Pancreas (tissue), 10 donors: Measurements from ENCODE around the gene PKNOX2. TPM values are rescaled to one million over a fixed set of nuclear protein-coding genes. Genes with fewer than 3 reads are reported as not detected.

Source experiments
- ATAC-seq, 4 donors: fragments of 200-7000 bp; cut with Tn5 transposase; one replicate each; pipeline versions ENCODE4 v1.8.0 to v1.9.1; 2020; ENCODE audit warnings: mild to moderate bottlenecking in 4 of 4, moderate library complexity in 4 of 4
- DNase-seq, 6 donors: peaks; one replicate each; pipeline ENCODE4 v3.0.0-alpha.2; 2020
- FAIRE-seq: peaks from 2 replicates; lab custom pipeline; 2012; peaks lifted over from hg19 to GRCh38; lab: Jason Lieb, UNC
- H3K27ac ChIP-seq, 4 donors: fragments of 200-600 bp; sonication (generic); 1 replicate in 3 of 4; 2 replicates in 1 of 4; pipeline versions ENCODE4 v1.5.0 to v1.8.0; 2020
- H3K27me3 ChIP-seq, 4 donors: fragments of 200-600 bp; one replicate each; pipeline ENCODE4 v1.8.0; 2021
- H3K36me3 ChIP-seq, 3 donors: fragments of 200-600 bp; sonication (generic) in 1 of 3; one replicate each; pipeline versions ENCODE4 v1.5.0 to v1.8.0; 2020 to 2021
- H3K4me1 ChIP-seq, 3 donors: fragments of 200-600 bp; one replicate each; pipeline ENCODE4 v1.8.0; 2021
- H3K4me3 ChIP-seq, 4 donors: fragments of 200-600 bp; sonication (generic) in 2 of 4; one replicate each; pipeline versions ENCODE4 v1.5.0 to v1.8.0; 2020 to 2021
- H3K9me3 ChIP-seq, 4 donors: fragments of 200-600 bp; one replicate each; pipeline ENCODE4 v1.8.0; 2021
- WGBS, 2 donors: extraction: QIAGEN DNeasy Blood & Tissue Kit; methylation state at CpG; one replicate each; pipeline ENCODE4 v1.1.7; 2013; 5-methylcytosine and 5-hydroxymethylcytosine counted together
- intact Hi-C, 3 donors: fragments of 100-400 bp; cut with DNase I; formaldehyde crosslinking; loops; one replicate each; pipeline versions ENCODE4 v1.11.1 to v1.14.2; 2022
- polyA plus RNA-seq, 2 donors: library from polyadenylated mRNA; stranded (reverse); fragments of 200-250 nt; gene quantifications; one replicate each; pipeline ENCODE4 v1.2.3, GENCODE V29; 2013
- total RNA-seq, 6 donors: library from RNA; stranded (reverse); fragmentation: NEBNext Ultra II Directional in 4 of 6; extraction: Animal tissue kit (Norgen Biotek cat#: 25700) in 4 of 6; gene quantifications; one replicate each; pipeline versions ENCODE4 v1.2.1 to v1.2.4, GENCODE V29; 2021 to 2023
- TF ChIP-seq, protein P1 (sequence below), 4 donors: fragments of 200-600 bp; sonication (generic) in 3 of 4; IDR thresholded peaks; one replicate each; pipeline versions ENCODE4 v1.5.0 to v1.8.0; 2021; ENCODE audit warnings: antibody characterized with exemption in 4 of 4
- donor health status: healthy with polysubstance abuse.
- donor health status: DM: no; HTN: no; CAD: no; lungs with moderate emphysema.
- donor health status: DM: no; HTN: no; CAD: no.
- donor health status: control.
- donor health status: control.
- donor health status: Bipolar disorder and iron deficiency.
- donor health status: DM: yes; HTN: yes; CAD: no.
- donor health status: DM: no; HTN: no; CAD: no.
- donor health status: DM: no; HTN: no; CAD: no.
- donor health status: DM: yes; HTN: yes; CAD: no.

Gene PKNOX2
- total and polyA plus RNA-seq, 8 donors: 3.4 to 8.1 (median 5.8) TPM

DNA sequence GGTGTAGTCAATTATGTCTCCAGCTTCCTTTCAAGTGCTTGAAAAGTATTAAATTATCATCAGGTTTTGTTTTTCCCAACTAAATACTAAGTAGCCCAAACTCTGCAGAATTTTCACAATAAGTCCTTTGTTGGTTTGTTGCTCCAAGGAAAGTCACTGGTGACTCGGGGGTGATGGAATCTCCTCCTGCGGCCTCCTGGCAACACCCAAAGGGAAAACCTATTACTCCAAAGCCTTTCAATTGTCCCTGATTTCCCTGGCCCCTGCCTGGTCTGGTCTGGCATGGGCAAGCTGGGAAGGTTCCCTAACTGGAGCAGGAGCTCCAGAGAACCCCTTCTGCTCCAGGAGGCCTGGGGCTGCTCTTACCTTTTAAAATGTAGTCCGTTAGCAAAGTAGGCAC is 283.6 kb downstream of the PKNOX2 start:
- no peak overlapping the region for H3K27ac ChIP-seq
- WGBS, 2 donors: 70 to 77% methylated on average over 3 of the region's 3 CpGs

DNA sequence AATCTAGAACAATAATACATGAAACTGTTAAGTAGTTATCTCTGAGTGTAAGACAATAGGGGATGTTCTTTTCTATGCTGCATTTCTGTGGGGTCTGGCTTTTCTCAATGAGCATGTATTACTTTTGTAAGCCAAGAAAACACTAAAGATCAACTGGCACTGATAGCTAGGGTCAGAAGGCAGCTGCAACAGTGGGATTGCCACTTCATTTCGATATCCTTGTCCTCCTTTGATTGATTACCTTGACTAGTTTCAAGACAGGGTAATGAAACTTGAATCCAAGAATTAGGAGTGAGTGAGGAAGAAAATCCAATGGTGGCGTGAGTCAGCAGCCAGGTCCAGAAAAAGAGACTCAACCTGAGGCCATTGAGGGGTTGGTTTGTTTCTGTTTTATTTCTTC is 285.0 kb downstream of the PKNOX2 start:
- TF ChIP-seq, protein P1, sequence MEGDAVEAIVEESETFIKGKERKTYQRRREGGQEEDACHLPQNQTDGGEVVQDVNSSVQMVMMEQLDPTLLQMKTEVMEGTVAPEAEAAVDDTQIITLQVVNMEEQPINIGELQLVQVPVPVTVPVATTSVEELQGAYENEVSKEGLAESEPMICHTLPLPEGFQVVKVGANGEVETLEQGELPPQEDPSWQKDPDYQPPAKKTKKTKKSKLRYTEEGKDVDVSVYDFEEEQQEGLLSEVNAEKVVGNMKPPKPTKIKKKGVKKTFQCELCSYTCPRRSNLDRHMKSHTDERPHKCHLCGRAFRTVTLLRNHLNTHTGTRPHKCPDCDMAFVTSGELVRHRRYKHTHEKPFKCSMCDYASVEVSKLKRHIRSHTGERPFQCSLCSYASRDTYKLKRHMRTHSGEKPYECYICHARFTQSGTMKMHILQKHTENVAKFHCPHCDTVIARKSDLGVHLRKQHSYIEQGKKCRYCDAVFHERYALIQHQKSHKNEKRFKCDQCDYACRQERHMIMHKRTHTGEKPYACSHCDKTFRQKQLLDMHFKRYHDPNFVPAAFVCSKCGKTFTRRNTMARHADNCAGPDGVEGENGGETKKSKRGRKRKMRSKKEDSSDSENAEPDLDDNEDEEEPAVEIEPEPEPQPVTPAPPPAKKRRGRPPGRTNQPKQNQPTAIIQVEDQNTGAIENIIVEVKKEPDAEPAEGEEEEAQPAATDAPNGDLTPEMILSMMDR (IDR thresholded peaks at IDR 0.05): no peak
- Histone ChIP-seq H3K9me3 (no peaks in the 10 kb centered on the region), H3K4me1 (peaks cover 0 to 4% (median 0%) of the 10 kb centered on the region in 3 donors), H3K27ac (no peak overlapping the region), H3K27me3 (no peaks in the 10 kb centered on the region), H3K4me3 (no peak overlapping the region), H3K36me3 (no peaks in the 10 kb centered on the region)
- DNase-seq: no peak
- no peak for FAIRE-seq
- ATAC-seq: no peak
- intact Hi-C loops: no loop called here
- WGBS, 2 donors: 79 to 91% methylated on average over 2 of the region's 2 CpGs

More for the DNA sequence above, 283.6 kb downstream of the PKNOX2 start:
- DNase-seq (no peak), ATAC-seq (no peak), FAIRE-seq (no peak)
- TF ChIP-seq, protein P1 (IDR thresholded peaks at IDR 0.05): no peak
- H3K27me3 ChIP-seq: no peaks in the 10 kb centered on the region
- no peak overlapping the region for H3K4me3 ChIP-seq
- no peaks in the 10 kb centered on the region for H3K9me3 ChIP-seq
- no peaks in the 10 kb centered on the region for H3K36me3 ChIP-seq
- H3K4me1 ChIP-seq: peaks cover 0 to 4% (median 0%) of the 10 kb centered on the region in 3 donors
- intact Hi-C loops: no loop called here

DNA sequence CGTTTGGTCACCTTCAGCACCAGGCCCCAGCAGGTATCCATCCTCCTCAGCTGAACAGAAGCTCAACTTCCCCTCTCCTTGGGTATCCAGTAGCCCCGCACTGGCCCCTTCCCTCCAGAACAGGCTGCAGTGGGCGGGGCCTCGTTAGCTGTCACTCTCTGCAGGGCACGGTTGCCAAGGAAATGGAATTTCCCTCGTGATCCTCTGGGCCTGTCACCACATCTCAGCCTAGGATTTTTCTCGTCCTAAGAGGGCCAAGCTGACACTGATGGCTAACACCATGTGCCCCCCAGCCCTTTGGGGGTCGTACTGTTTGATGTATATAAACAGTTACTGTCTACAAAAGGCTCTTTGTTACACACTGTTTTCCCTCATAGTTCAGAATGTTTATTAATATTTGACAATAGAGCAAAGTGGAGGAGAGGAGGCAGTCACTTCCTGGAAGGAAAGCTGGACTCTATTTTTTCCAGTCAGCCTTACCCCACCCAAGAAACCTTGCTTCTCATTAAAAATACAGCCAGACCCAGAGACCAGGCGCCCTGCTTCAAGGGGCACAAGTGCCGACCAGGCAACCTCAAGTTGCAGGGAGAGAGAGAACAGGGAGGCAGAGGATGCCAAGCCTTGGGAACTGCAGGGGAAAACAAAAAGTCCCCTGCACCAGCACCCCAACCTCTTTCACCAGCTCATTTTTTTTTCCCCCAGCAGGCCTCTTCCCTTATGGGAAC is 287.0 kb downstream of the PKNOX2 start:
- TF ChIP-seq, protein P1 (IDR thresholded peaks at IDR 0.05): no peak
- 26 to 27% methylated on average over 10 of the region's 10 CpGs for WGBS, 2 donors
- Histone ChIP-seq H3K4me3 (no peak overlapping the region), H3K4me1 (peaks cover 0 to 4% (median 0%) of the 10 kb centered on the region in 3 donors), H3K27me3 (no peaks in the 10 kb centered on the region), H3K9me3 (no peaks in the 10 kb centered on the region), H3K36me3 (no peaks in the 10 kb centered on the region), H3K27ac (peak overlapping the region in 2 of 4 donors; percentile 36 to 54)
- FAIRE-seq: no peak
- peak in 3 of 6 donors; percentile 22 to 46 (median 25) for DNase-seq
- ATAC-seq: peak; percentile 61 to 92 (median 88)
- intact Hi-C loops: no loop called here

DNA sequence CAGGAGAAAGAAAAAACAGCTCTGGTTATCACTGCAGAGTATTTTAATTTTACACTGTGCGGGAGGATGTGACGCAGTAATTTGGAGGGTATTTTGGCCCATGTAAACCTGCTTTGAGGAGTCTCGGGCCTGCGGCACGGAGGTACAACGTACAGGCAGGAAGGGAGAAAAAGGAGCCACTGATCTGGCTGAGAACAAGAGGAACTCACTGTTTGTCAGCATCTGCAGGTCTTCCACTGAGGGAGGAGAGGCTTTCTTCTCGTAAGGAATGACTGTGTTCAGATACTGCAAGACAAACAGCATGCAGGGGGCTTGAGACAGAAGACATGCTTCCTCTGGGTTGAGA is 287.5 kb downstream of the PKNOX2 start:
- WGBS, 2 donors: 93 to 96% methylated on average over 7 of the region's 7 CpGs
- Histone ChIP-seq H3K4me1 (peaks cover 0 to 4% (median 0%) of the 10 kb centered on the region in 3 donors), H3K27ac (peak overlapping the region in 2 of 4 donors; percentile 36 to 54), H3K4me3 (no peak overlapping the region), H3K36me3 (no peaks in the 10 kb centered on the region), H3K9me3 (no peaks in the 10 kb centered on the region), H3K27me3 (no peaks in the 10 kb centered on the region)
- ATAC-seq (no peak), FAIRE-seq (no peak), DNase-seq (no peak)
- intact Hi-C loops: no loop called here
- TF ChIP-seq, protein P1 (IDR thresholded peaks at IDR 0.05): no peak

DNA sequence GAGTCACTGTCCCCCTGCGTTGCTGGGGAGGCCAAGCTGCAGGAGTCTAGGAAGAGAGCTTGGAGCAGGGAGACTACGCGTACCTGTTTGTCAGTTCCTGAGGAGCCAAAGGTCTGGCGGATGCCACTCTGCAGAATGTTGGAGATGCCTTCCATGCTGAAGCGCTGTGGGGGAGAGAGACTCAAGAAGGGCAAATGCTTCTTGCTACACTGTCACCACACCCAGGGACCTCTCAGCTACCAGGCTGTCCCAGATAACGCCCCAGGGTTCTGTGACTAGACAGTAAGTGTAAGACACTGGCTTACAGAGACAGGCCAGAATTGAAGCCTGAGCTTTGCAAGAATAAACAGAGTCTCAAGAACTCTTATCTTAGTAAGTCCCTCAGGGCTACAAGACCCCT is 289.5 kb downstream of the PKNOX2 start:
- WGBS, 2 donors: 88 to 94% methylated on average over 6 of the region's 6 CpGs
- Histone ChIP-seq H3K9me3 (no peaks in the 10 kb centered on the region), H3K27me3 (no peaks in the 10 kb centered on the region), H3K4me3 (no peak overlapping the region), H3K4me1 (peaks cover 0 to 4% (median 0%) of the 10 kb centered on the region in 3 donors), H3K27ac (no peak overlapping the region), H3K36me3 (no peaks in the 10 kb centered on the region)
- FAIRE-seq (no peak), ATAC-seq (no peak), DNase-seq (no peak)
- intact Hi-C loops: no loop called here
- TF ChIP-seq, protein P1 (IDR thresholded peaks at IDR 0.05): no peak
